Liver (tissue), 9 donors: ENCODE data around the gene MCF2L2. TPM values are rescaled to one million over a fixed set of nuclear protein-coding genes. Genes with fewer than 3 reads are reported as not detected.

ENCODE experiments used
- DNase-seq: peaks from one replicate; pipeline ENCODE4 v3.0.0-alpha.2; 2017; ENCODE audit warnings: low spot score
- H3K27ac ChIP-seq, 2 donors: one replicate each; pipeline ENCODE4 v1.7.0; 2013; ENCODE audit warnings: inconsistent platforms in 2 of 2, low read length in 2 of 2, control low read depth in 1 of 2, low read depth in 1 of 2, mild to moderate bottlenecking in 1 of 2
- H3K27me3 ChIP-seq, 4 donors: one replicate each; pipeline versions ENCODE4 v1.6.1 to v1.7.0; 2013; ENCODE audit warnings: low read length in 3 of 4, inconsistent platforms in 1 of 4, mild to moderate bottlenecking in 1 of 4, moderate library complexity in 1 of 4; ENCODE audit not compliant: control insufficient read depth in 4 of 4, insufficient read depth in 4 of 4
- H3K36me3 ChIP-seq, 4 donors: one replicate each; pipeline versions ENCODE4 v1.6.1 to v1.7.0; 2013; ENCODE audit warnings: low read length in 3 of 4, mild to moderate bottlenecking in 3 of 4, low read depth in 1 of 4, moderate library complexity in 1 of 4; ENCODE audit not compliant: control insufficient read depth in 4 of 4, insufficient read depth in 3 of 4
- H3K4me1 ChIP-seq, 4 donors: one replicate each; pipeline versions ENCODE4 v1.6.1 to v1.7.0; 2013; ENCODE audit warnings: low read length in 3 of 4, mild to moderate bottlenecking in 3 of 4, moderate library complexity in 1 of 4; ENCODE audit not compliant: control insufficient read depth in 4 of 4, insufficient read depth in 4 of 4
- H3K4me3 ChIP-seq, 3 donors: one replicate each; pipeline versions ENCODE4 v1.6.1 to v1.7.0; 2013; ENCODE audit warnings: low read length in 3 of 3, control low read depth in 1 of 3, low read depth in 1 of 3, mild to moderate bottlenecking in 1 of 3
- H3K9ac ChIP-seq, 2 donors: one replicate each; pipeline ENCODE4 v1.7.0; 2013; ENCODE audit warnings: low read length in 2 of 2, mild to moderate bottlenecking in 2 of 2, moderate library complexity in 2 of 2, control low read depth in 1 of 2, low read depth in 1 of 2
- H3K9me3 ChIP-seq, 4 donors: one replicate each; pipeline versions ENCODE4 v1.6.1 to v1.7.0; 2013; ENCODE audit warnings: low read length in 3 of 4; ENCODE audit not compliant: control insufficient read depth in 4 of 4
- ATF3 ChIP-seq: IDR thresholded peaks from 2 replicates; pipeline ENCODE4 v1.6.1; 2016; ENCODE audit warnings: antibody characterized with exemption
- CTCF ChIP-seq: fragments of 150-350 bp; IDR thresholded peaks from 2 replicates; pipeline ENCODE4 v1.5.1; 2017; ENCODE audit warnings: improper control_type of control experiment, low read depth, low read length; ENCODE audit not compliant: missing input control
- EGR1 ChIP-seq, 2 donors: IDR thresholded peaks; 2 replicates each; pipeline ENCODE4 v1.6.1; 2016 to 2018; ENCODE audit warnings: antibody characterized with exemption in 2 of 2, low read depth in 2 of 2
- FOXA1 ChIP-seq: IDR thresholded peaks from 2 replicates; pipeline ENCODE4 v1.6.1; 2016; ENCODE audit warnings: antibody characterized with exemption
- FOXA2 ChIP-seq: IDR thresholded peaks from 2 replicates; pipeline ENCODE4 v1.6.1; 2016; ENCODE audit warnings: antibody characterized with exemption
- GABPA ChIP-seq, 2 donors: IDR thresholded peaks in 1 of 2; conservative IDR thresholded peaks in 1 of 2; 2 replicates each; pipeline ENCODE4 v1.6.1; 2016; ENCODE audit warnings: antibody characterized with exemption in 2 of 2, mild to moderate bottlenecking in 1 of 2, moderate library complexity in 1 of 2
- HNF4G ChIP-seq: IDR thresholded peaks from 2 replicates; pipeline ENCODE4 v1.6.1; 2016; ENCODE audit warnings: antibody characterized with exemption
- JUND ChIP-seq, 2 donors: IDR thresholded peaks; 2 replicates each; pipeline ENCODE4 v1.6.1; 2016; ENCODE audit warnings: antibody characterized with exemption in 2 of 2
- MAX ChIP-seq: IDR thresholded peaks from 2 replicates; pipeline ENCODE4 v1.6.1; 2016; ENCODE audit warnings: antibody characterized with exemption
- NR2F2 ChIP-seq: IDR thresholded peaks from 2 replicates; pipeline ENCODE4 v1.6.1; 2016; ENCODE audit warnings: antibody characterized with exemption
- RAD21 ChIP-seq, 2 donors: IDR thresholded peaks; 2 replicates each; pipeline ENCODE4 v1.6.1; 2016; ENCODE audit warnings: antibody characterized with exemption in 2 of 2, mild to moderate bottlenecking in 2 of 2
- REST ChIP-seq: IDR thresholded peaks from 2 replicates; pipeline ENCODE4 v1.6.1; 2016; ENCODE audit warnings: antibody characterized with exemption, mild to moderate bottlenecking
- RXRA ChIP-seq, 2 donors: IDR thresholded peaks; 2 replicates each; pipeline ENCODE4 v1.6.1; 2017 to 2018; ENCODE audit warnings: antibody characterized with exemption in 2 of 2, mild to moderate bottlenecking in 1 of 2
- TAF1 ChIP-seq: conservative IDR thresholded peaks from 2 replicates; pipeline ENCODE4 v1.6.1; 2016; ENCODE audit warnings: antibody characterized with exemption, mild to moderate bottlenecking
- YY1 ChIP-seq: IDR thresholded peaks from 2 replicates; pipeline ENCODE4 v1.6.1; 2016; ENCODE audit warnings: antibody characterized with exemption, mild to moderate bottlenecking
- ZBTB33 ChIP-seq: IDR thresholded peaks from 2 replicates; pipeline ENCODE4 v1.6.1; 2016; ENCODE audit warnings: antibody characterized with exemption
- WGBS: extraction: QIAGEN DNeasy Blood & Tissue Kit; methylation state at CpG from one replicate; pipeline ENCODE4 v1.1.7; 2013; 5-methylcytosine and 5-hydroxymethylcytosine counted together
- polyA plus RNA-seq, 2 donors: library from polyadenylated mRNA; stranded (reverse) in 1 of 2; unstranded in 1 of 2; fragments of 200-250 nt in 1 of 2; fragments of >200 nt in 1 of 2; fragmentation: Nextera tagmentation in 1 of 2; extraction: Ambion mirVana in 1 of 2; gene quantifications; one replicate each; pipeline versions ENCODE4 v1.2.1 to v1.2.3, GENCODE V29; 2013 to 2015
- total RNA-seq, 2 donors: library from RNA; depleted of rRNA; stranded (reverse); fragments of >200 nt; gene quantifications; one replicate each; pipeline ENCODE4 v1.2.3, GENCODE V29; 2014
- donor health status: healthy.
- donor health status: healthy.
- donor health status: healthy.
- donor health status: healthy.
- donor health status: healthy.

Gene MCF2L2
- total and polyA plus RNA-seq, 4 donors, result 0.02 to 0.47 (median 0.17) TPM; not detected in 1

- 93% methylated on average over 5 of the region's 5 CpGs for WGBS
- TF ChIP-seq ZBTB33, result no peak
- TF ChIP-seq FOXA1, result no peak
- TF ChIP-seq EGR1 (IDR thresholded peaks at IDR 0.05; ENCODE audit: low read depth in 2 of 2), result no peak
- no peak for TF ChIP-seq MAX
- TF ChIP-seq TAF1, result no peak
- TF ChIP-seq REST, result no peak
- no peak for TF ChIP-seq RXRA (IDR thresholded peaks at IDR 0.05)
- no peak for TF ChIP-seq CTCF
- no peak for TF ChIP-seq FOXA2
- no peak for TF ChIP-seq RAD21 (IDR thresholded peaks at IDR 0.05)
- TF ChIP-seq HNF4G, result no peak
- TF ChIP-seq ATF3, result no peak
- no peak for TF ChIP-seq NR2F2
- no peak for TF ChIP-seq YY1
- TF ChIP-seq JUND (IDR thresholded peaks at IDR 0.05), result no peak
- H3K36me3 ChIP-seq, result no peaks in the 10 kb centered on the region
- H3K27me3 ChIP-seq, result no peaks in the 10 kb centered on the region
- no peak overlapping the region for H3K27ac ChIP-seq
- H3K4me3 ChIP-seq, result no peak overlapping the region
- peaks cover 0 to 7% (median 5%) of the 10 kb centered on the region in 4 donors for H3K4me1 ChIP-seq
- no peaks in the 10 kb centered on the region for H3K9me3 ChIP-seq
- no peak overlapping the region for H3K9ac ChIP-seq
- DNase-seq, result no peak
These were observed 267.8 kb downstream of the MCF2L2 start for GRCh38 chr3:183160616-183161015.

- 86% methylated on average over 3 of the region's 3 CpGs for WGBS
- no peak overlapping the region for H3K4me3 ChIP-seq
- no peaks in the 10 kb centered on the region for H3K9me3 ChIP-seq
These were observed 269.1 kb downstream of the MCF2L2 start for GRCh38 chr3:183159333-183159732.

More at GRCh38 chr3:183159333-183159732, 269.1 kb downstream of the MCF2L2 start:
- Histone ChIP-seq H3K36me3 (no peaks in the 10 kb centered on the region), H3K4me1 (peaks cover 0 to 7% (median 5%) of the 10 kb centered on the region in 4 donors), H3K27ac (no peak overlapping the region), H3K27me3 (no peaks in the 10 kb centered on the region), H3K9ac (no peak overlapping the region)
- DNase-seq, result no peak
- no peak for TF ChIP-seq YY1
- no peak for TF ChIP-seq MAX
- TF ChIP-seq REST, result no peak
- TF ChIP-seq GABPA (IDR thresholded peaks at IDR 0.05 in 1 of 2, conservative IDR thresholded peaks at IDR 0.05 in 1 of 2), result no peak
